AG04449 (cell line): ENCODE data around the gene FBXL13.
"Not testable (repeated sequence)": the region's sequence is repeated elsewhere in the genome, so short reads cannot be mapped to it uniquely, and the experiment has no call there.

Experiments
- CTCF ChIA-PET: fragments of 350-600 bp; formaldehyde crosslinking; extraction: SDS; loops from one replicate; lab custom pipeline; 2021; ENCODE audit warnings: antibody characterized with exemption; lab: Yijun Ruan, JAX
- POLR2A ChIA-PET: fragments of 400-600, 350-600 bp; formaldehyde crosslinking; extraction: SDS; loops from one replicate; lab custom pipeline; 2020; ENCODE audit warnings: antibody characterized with exemption, inconsistent platforms; lab: Yijun Ruan, JAX
- DNase-seq: peaks from one replicate; pipeline ENCODE4 v3.0.0-alpha.2; 2010; ENCODE audit warnings: low read depth, low spot score
- H3K4me3 ChIP-seq: 2 replicates; pipeline ENCODE4 v1.5.1; 2011; ENCODE audit warnings: low read depth, mild to moderate bottlenecking, control low read depth, low read length
- CTCF ChIP-seq: IDR thresholded peaks from one replicate; pipeline ENCODE4 v1.5.1; 2011; ENCODE audit warnings: mild to moderate bottlenecking, moderate library complexity, low read length, control low read depth, inconsistent platforms; ENCODE audit not compliant: insufficient read depth; ENCODE audit errors: missing control alignments

Gene FBXL13

GRCh38 chr7:103011650-103012049 is 62.9 kb downstream of the FBXL13 start:
- ChIA-PET CTCF (no interaction called here), POLR2A (no interaction called here)
- H3K4me3 ChIP-seq, result no peak overlapping the region
- TF ChIP-seq CTCF, result no peak
- no peak for DNase-seq

GRCh38 chr7:103010211-103010610 is 64.4 kb downstream of the FBXL13 start:
- no peak for TF ChIP-seq CTCF
- POLR2A ChIA-PET, result no interaction called here
- no peak overlapping the region for H3K4me3 ChIP-seq

GRCh38 chr7:103009466-103010185 is 65.0 kb downstream of the FBXL13 start:
- DNase-seq, result no peak
- H3K4me3 ChIP-seq, result no peak overlapping the region
- ChIA-PET CTCF (no interaction called here), POLR2A (no interaction called here)
- no peak for TF ChIP-seq CTCF

More at GRCh38 chr7:103010211-103010610, 64.4 kb downstream of the FBXL13 start:
- DNase-seq, result no peak
- CTCF ChIA-PET, result no interaction called here

- DNase-seq, result no peak
- no peak for TF ChIP-seq CTCF
- POLR2A ChIA-PET, result no interaction called here
- CTCF ChIA-PET, result no interaction called here
- no peak overlapping the region for H3K4me3 ChIP-seq
Observed at GRCh38 chr7:103003004-103003403, 71.6 kb downstream of the FBXL13 start.

- TF ChIP-seq CTCF, result no peak
- DNase-seq, result no peak
- no peak overlapping the region for H3K4me3 ChIP-seq
- CTCF ChIA-PET, result no interaction called here
- POLR2A ChIA-PET, result no interaction called here
Observed at GRCh38 chr7:103001210-103001609, 73.4 kb downstream of the FBXL13 start.

GRCh38 chr7:102996957-102997356 is 77.6 kb downstream of the FBXL13 start:
- POLR2A ChIA-PET, result no interaction called here
- CTCF ChIA-PET, result no interaction called here
- TF ChIP-seq CTCF, result no peak
- H3K4me3 ChIP-seq, result no peak overlapping the region
- no peak for DNase-seq

GRCh38 chr7:102995609-102996008 is 79.0 kb downstream of the FBXL13 start:
- CTCF ChIA-PET, DNase-seq, H3K4me3 ChIP-seq, POLR2A ChIA-PET: not testable (repeated sequence)
